ENCODE results near the gene MAK.
"Not testable (repeated sequence)": the region's sequence is repeated elsewhere in the genome, so short reads cannot be mapped to it uniquely, and the experiment has no call there.

DNA sequence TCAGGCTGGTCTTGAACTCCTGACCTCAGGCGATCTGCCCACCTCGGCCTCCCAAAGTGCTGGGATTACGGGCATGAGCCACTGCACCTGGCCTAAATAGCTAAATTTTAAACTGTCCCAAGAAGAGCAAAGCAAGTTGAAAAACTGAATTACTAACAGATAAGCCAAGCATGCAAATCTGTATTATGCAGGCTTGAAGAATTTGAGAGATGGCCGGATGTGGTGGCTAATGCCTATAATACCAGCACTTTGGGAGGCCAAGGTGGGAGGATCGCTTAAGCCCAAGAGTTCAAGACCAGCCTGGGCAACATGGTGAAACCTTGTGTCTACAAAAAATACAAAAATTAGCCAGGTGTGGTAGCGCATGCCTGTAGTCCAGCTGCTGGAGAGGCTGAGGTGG is 24.2 kb downstream of the MAK start:
- TF ChIP-seq, protein P1, sequence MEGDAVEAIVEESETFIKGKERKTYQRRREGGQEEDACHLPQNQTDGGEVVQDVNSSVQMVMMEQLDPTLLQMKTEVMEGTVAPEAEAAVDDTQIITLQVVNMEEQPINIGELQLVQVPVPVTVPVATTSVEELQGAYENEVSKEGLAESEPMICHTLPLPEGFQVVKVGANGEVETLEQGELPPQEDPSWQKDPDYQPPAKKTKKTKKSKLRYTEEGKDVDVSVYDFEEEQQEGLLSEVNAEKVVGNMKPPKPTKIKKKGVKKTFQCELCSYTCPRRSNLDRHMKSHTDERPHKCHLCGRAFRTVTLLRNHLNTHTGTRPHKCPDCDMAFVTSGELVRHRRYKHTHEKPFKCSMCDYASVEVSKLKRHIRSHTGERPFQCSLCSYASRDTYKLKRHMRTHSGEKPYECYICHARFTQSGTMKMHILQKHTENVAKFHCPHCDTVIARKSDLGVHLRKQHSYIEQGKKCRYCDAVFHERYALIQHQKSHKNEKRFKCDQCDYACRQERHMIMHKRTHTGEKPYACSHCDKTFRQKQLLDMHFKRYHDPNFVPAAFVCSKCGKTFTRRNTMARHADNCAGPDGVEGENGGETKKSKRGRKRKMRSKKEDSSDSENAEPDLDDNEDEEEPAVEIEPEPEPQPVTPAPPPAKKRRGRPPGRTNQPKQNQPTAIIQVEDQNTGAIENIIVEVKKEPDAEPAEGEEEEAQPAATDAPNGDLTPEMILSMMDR (IDR thresholded peaks at IDR 0.05): not testable (repeated sequence)
- not testable (repeated sequence) for TF ChIP-seq POLR2A (IDR thresholded peaks at IDR 0.05)

Data from lower leg skin (tissue), 3 donors.